K562 (cell line): ENCODE measurements around the gene PUM2.

Source experiments
- CTCF ChIP-seq, 3 experiments: IDR thresholded peaks in 2 of 3; conservative IDR thresholded peaks in 1 of 3; 2 replicates each; pipeline ENCODE4 v1.5.1; 2011 to 2012; ENCODE audit warnings: low read length in 3 of 3, mild to moderate bottlenecking in 3 of 3, control low read depth in 2 of 3, improper control_type of control experiment in 1 of 3, inconsistent platforms in 1 of 3, low read depth in 1 of 3, mixed read lengths in 1 of 3, moderate library complexity in 1 of 3; ENCODE audit not compliant: insufficient read depth in 2 of 3
- E2F4 ChIP-seq: sonication (generic); formaldehyde crosslinking; IDR thresholded peaks from 2 replicates; pipeline ENCODE4 v1.8.0; 2022; ENCODE audit warnings: mild to moderate bottlenecking, low read depth, missing genetic modification reagents
- ZNF274 ChIP-seq: IDR thresholded peaks from 2 replicates; pipeline ENCODE4 v1.6.1; 2011; ENCODE audit warnings: low read depth, mild to moderate bottlenecking, low read length, moderate library complexity, borderline replicate concordance

- TF ChIP-seq E2F4 (CRISPR knock-in tag) = no peak
- TF ChIP-seq ZNF274 = no peak
- no peak for TF ChIP-seq CTCF (IDR thresholded peaks at IDR 0.05 in 2 of 3, conservative IDR thresholded peaks at IDR 0.05 in 1 of 3; ENCODE audit: insufficient read depth in 2 of 3, low read depth in 1 of 3, low read length in 3 of 3)
Measured at GRCh38 chr2:20212871-20213503, 137.7 kb downstream of the PUM2 start.
